GM12891 (cell line): ENCODE data around the gene NBPF26.
"Not testable (repeated sequence)": the region's sequence is repeated elsewhere in the genome, so short reads cannot be mapped to it uniquely, and the experiment has no call there.

Experiments
- POLR2A ChIP-seq: IDR thresholded peaks from 2 replicates; pipeline ENCODE4 v1.6.1; 2011; ENCODE audit warnings: low read depth, low read length, control low read depth
- POLR2AphosphoS5 ChIP-seq: IDR thresholded peaks from 2 replicates; pipeline ENCODE4 v1.6.1; 2011; ENCODE audit warnings: low read depth, low read length, control low read depth

DNA sequence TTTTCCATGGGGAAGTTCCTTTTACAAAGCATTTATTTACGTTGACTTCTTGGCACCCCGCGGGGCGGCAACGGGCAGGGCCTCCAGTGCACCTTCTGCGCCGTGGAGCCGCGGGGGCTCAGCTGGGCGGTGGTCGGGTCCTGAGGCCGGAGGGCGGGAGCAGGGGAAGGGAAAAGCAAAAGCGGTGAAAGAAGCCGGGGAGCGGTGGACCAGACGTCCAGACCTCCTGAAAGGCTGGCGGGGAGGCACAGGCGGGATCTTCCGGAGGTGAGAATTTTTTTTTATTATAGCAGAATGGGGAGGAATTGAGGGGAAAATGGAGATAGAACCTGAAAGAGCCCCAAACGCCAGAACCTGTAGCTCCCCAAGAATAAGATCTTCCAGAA, 121.2 kb downstream of the NBPF26 start:
- not testable (repeated sequence) for TF ChIP-seq POLR2A, POLR2AphosphoS5
